ENCODE measurements around the gene ATP6V0E1.

- TF ChIP-seq, protein P1, sequence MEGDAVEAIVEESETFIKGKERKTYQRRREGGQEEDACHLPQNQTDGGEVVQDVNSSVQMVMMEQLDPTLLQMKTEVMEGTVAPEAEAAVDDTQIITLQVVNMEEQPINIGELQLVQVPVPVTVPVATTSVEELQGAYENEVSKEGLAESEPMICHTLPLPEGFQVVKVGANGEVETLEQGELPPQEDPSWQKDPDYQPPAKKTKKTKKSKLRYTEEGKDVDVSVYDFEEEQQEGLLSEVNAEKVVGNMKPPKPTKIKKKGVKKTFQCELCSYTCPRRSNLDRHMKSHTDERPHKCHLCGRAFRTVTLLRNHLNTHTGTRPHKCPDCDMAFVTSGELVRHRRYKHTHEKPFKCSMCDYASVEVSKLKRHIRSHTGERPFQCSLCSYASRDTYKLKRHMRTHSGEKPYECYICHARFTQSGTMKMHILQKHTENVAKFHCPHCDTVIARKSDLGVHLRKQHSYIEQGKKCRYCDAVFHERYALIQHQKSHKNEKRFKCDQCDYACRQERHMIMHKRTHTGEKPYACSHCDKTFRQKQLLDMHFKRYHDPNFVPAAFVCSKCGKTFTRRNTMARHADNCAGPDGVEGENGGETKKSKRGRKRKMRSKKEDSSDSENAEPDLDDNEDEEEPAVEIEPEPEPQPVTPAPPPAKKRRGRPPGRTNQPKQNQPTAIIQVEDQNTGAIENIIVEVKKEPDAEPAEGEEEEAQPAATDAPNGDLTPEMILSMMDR (IDR thresholded peaks at IDR 0.05; ENCODE audit: low read length): no peak
- TF ChIP-seq EZH2 (optimal IDR thresholded peaks at IDR 0.05; ENCODE audit: low read depth, low read length): no peak
Measured at GRCh38 chr5:173057062-173057924, 73.7 kb downstream of the ATP6V0E1 start.
